T-helper 2 cell (primary cell): ENCODE measurements around the gene TXLNA.

Experiments used
- DNase-seq, 5 experiments: peaks; one replicate each; pipeline versions ENCODE4 v3.0.0 to v3.0.0-alpha.2; 2012 to 2022

The TXLNA gene

DNA sequence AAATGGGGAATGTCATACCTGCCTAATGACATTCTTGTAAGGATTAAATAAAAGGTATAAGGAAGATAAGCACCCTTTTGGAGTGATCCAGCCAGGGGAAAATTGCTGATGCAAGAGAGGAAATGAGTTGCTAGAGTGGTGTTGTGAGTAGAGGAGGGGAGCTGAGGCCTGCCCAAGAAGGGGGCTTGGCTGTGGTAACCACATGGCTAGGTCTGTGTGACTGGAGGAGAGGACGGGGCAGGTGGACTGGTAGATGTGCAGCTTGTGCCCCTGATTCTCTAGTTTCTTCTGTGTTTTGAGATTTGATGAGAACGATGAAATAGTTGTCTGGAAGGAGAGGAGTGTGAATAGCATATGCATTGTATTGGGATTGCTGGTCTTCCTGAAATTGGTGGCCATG, 6.6 kb downstream of the TXLNA start:
- no peak for DNase-seq

DNA sequence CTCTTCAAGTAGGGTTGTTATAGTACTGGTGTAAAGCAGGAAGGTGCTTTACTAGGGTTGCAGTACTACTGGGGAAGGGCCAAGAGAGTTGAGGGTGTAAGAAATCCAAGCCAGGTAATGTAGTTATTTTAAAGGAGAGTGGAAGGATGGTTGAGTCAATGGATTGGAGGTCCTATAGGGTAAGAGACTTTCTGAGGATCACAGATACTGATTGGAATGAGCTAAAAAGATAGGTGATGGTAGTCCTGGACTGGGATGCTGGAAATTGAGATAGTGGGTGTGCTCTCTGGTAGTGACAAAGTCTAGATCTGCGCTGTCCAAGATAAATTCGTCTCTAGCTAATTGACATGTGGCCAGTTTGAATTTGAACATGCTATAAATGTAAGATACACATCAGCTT, 7.0 kb downstream of the TXLNA start:
- no peak for DNase-seq

GRCh38 chr1:32187850-32188249, 8.4 kb downstream of the TXLNA start:
- DNase-seq = no peak

DNA sequence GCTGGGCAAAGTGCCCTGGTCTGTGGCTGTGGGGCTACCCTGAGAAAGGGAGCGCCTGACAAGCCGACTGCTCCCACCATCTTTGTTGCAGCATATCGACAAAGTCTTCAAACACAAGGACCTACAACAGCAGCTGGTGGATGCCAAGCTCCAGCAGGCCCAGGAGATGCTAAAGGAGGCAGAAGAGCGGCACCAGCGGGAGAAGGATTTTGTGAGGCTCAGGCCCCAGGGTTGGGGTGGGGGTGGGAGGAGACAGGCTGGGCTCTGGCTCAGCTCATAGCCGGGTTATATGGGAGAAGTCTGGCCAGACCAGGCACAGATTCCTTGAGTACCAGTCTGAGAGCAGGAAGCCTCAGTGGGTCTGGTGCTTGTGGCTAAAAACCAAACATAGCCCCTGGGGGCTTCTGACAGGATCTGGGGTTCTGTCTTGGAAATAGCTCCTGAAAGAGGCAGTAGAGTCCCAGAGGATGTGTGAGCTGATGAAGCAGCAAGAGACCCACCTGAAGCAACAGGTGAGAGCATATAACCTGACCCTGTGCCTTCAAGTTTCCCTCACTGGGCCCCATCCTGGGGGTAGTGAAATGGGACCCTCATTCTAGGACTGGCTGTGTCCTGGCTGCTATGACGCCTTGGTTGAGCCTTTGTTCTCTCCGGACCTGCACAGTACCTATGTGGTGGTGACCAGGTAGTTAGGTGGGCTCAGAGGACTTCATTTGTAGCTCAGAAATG, 12.9 kb downstream of the TXLNA start:
- DNase-seq = no peak

GRCh38 chr1:32194984-32195383, 15.5 kb downstream of the TXLNA start:
- no peak for DNase-seq

DNA sequence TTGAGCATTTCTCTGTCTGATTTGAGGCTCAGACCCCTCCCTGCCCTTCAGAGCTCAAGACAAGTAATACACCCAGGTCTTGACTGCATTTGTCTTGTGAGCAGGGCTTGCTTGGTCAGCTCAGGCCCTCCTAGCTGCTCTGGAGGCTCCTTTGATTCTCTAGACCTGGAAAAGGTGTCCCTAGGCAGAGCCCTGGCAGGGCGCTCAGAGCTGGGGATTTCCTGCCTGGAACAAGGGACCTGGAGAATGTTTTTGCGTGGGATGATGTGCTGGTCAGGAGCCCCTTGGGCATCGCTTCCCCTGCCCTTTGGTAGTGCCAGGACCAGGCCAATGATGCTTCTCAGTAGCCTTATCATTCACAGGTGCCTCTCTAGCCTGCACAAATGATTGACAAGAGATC, 16.1 kb downstream of the TXLNA start:
- no peak for DNase-seq

- peak in 2 of 5 experiments; percentile 47 to 77 for DNase-seq
Measured at GRCh38 chr1:32195972-32196823, 16.7 kb downstream of the TXLNA start.

GRCh38 chr1:32197074-32197473, 17.6 kb downstream of the TXLNA start:
- DNase-seq = no peak

GRCh38 chr1:32197837-32198236, 18.4 kb downstream of the TXLNA start:
- DNase-seq = no peak

- DNase-seq = no peak
Measured at GRCh38 chr1:32198237-32199042, 19.0 kb downstream of the TXLNA start.

GRCh38 chr1:32199043-32199716, 19.7 kb downstream of the TXLNA start:
- no peak for DNase-seq

GRCh38 chr1:32199717-32200072, 20.2 kb downstream of the TXLNA start:
- no peak for DNase-seq

GRCh38 chr1:32200226-32201010, 20.9 kb downstream of the TXLNA start, which contains the start of gene CCDC28B:
Gene CCDC28B, plus strand, starts transcription at chr1:32200595. Its CDS starts 1,341 bp downstream, at chr1:32201936.
- peak in 4 of 5 experiments; percentile 30 to 76 (median 49) for DNase-seq

GRCh38 chr1:32201011-32201855, 21.8 kb downstream of the TXLNA start:
- DNase-seq = peak; percentile 49 to 82 (median 73)

GRCh38 chr1:32204943-32205361, 25.5 kb downstream of the TXLNA start:
- no peak for DNase-seq

DNA sequence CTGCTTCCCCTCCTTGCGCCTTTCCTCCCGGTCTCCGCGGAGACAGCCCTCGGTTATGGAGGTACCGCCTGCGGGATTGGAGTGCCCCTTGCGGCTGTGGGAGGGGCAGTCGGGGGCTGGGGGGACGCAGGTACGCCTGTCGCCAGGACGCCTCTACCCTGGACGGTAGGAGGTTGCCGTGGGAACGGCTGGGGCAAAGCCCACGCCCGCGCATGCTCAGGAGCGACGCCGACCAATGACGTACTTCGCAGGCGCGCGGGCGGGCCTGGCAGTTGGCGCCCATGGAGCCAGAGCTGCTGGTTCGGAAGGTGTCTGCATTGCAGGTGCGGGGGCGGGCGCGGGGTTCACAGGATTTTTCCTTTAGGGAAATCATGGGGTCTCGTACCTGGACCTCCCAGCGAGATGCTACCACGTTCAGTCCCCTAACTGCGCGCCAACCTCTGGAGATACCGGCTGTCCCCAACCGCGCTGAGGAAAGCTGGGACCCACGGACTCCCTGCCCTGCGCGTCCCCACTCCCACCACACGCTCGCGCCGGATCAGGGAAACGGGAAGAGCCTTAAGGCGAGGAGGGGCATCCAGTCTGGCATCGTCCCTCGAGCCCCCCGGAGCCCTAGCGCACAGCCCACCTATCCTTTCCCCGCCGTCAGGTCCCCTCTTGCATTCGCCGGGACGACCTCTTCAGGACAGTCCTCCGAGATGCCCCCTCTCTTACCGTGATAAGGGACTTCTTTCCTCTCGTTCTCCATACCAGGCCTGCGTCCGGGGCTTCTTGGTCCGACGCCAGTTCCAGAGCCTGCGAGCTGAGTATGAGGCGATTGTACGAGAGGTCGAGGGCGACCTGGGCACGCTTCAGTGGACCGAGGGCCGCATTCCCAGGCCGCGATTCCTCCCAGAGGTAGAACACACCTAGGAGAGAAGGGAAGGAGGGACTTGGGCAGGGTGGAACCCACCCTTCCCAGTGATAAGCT, 26.2 kb downstream of the TXLNA start, which contains the start of gene IQCC:
Gene IQCC (plus strand): TSS at position 271 of the 970 bp plus-strand sequence. CDS start 11 bp downstream, at position 282.
- DNase-seq = peak; percentile 72 to 88 (median 80)

- no peak for DNase-seq
Measured at GRCh38 chr1:32208469-32208868, 29.0 kb downstream of the TXLNA start.

GRCh38 chr1:32208891-32209328, 29.4 kb downstream of the TXLNA start, which contains the start of gene DCDC2B:
Gene DCDC2B, plus strand, starts transcription at chr1:32209089. Its CDS starts 5 bp downstream, at chr1:32209094.
- no peak for DNase-seq
